ENCODE data around the gene STPG1.

DNA sequence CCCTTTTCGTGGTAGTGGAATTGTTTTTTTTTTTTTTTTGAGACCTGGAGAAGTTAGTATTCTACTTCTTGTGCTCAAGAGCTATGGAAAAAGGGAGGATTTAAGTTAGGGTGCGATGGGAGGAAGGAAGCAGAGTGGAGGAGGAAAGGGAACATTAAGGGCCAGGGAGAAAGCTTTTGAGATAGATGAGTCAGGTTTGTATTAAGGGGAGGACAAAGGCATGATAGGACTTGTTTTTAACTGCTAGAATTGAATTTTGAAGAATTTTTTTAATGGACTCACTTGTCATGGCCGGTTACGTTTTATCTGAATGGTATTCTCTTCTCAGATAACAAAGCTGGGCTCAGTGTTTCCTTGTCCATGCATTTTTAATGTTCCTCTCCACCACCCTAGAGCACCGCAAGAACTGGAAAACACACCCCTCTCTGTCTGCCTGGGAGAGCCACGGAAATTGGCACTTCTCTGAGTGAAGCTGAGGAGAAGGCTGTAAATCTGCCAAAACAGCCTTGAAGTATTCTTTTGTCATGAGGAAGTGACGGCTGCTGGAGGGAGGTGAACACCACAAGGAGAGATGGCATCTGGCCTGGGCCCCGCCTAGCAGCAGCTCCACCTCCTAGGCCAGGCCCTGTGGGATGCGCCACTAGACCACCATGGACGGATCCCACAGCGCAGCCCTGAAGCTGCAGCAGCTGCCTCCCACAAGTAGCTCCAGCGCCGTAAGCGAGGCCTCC is 5.5 kb upstream of the STPG1 start:
- TF ChIP-seq, protein P1, sequence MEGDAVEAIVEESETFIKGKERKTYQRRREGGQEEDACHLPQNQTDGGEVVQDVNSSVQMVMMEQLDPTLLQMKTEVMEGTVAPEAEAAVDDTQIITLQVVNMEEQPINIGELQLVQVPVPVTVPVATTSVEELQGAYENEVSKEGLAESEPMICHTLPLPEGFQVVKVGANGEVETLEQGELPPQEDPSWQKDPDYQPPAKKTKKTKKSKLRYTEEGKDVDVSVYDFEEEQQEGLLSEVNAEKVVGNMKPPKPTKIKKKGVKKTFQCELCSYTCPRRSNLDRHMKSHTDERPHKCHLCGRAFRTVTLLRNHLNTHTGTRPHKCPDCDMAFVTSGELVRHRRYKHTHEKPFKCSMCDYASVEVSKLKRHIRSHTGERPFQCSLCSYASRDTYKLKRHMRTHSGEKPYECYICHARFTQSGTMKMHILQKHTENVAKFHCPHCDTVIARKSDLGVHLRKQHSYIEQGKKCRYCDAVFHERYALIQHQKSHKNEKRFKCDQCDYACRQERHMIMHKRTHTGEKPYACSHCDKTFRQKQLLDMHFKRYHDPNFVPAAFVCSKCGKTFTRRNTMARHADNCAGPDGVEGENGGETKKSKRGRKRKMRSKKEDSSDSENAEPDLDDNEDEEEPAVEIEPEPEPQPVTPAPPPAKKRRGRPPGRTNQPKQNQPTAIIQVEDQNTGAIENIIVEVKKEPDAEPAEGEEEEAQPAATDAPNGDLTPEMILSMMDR (IDR thresholded peaks at IDR 0.05): no peak
- TF ChIP-seq POLR2AphosphoS5 (IDR thresholded peaks at IDR 0.05): no peak
